ENCODE results near the gene MALRD1. TPM values are rescaled to one million over a fixed set of nuclear protein-coding genes. Genes with fewer than 3 reads are reported as not detected.

MALRD1 gene
- total and polyA plus RNA-seq, 2 donors (not counting 1 experiment from before 2014, with no cell fraction given) = 0.62 to 1.7 TPM

DNA sequence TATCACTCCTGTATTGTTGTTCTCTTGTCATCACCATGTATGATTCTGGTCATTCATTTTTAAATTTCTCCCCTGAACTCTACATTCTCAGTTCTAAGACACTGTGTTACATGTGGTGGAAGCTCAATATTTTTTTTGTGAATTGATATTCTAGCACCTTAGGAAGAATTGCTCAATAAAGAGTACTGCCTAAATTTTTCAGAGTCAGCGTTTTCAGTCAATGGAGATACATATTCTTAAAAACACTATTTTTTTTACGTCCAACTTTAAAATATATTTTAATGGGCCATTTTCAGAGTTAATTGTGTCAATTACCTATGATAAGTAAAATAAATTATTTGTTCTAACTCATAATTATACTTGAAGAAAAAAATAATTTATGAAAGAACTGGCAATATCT lies 557.2 kb downstream of the MALRD1 start:
- Histone ChIP-seq H3K9ac (ENCODE audit: insufficient read depth, low read length) (no peak overlapping the region), H3K9me3 (ENCODE audit: control insufficient read depth, insufficient read depth, low read depth, low read length) (no peaks in the 10 kb centered on the region), H3K27ac (ENCODE audit: insufficient read depth, low read length) (no peak overlapping the region), H3K79me2 (ENCODE audit: control insufficient read depth, insufficient read depth, low read length) (no peaks in the 10 kb centered on the region), H3K36me3 (ENCODE audit: control insufficient read depth, insufficient read depth, low read length) (no peaks in the 10 kb centered on the region), H3K27me3 (ENCODE audit: control insufficient read depth, insufficient read depth, low read length) (no peaks in the 10 kb centered on the region), H4K20me1 (ENCODE audit: control insufficient read depth, extremely low read depth, insufficient read depth, low read length) (no peaks in the 10 kb centered on the region), H3K4me1 (ENCODE audit: control insufficient read depth, extremely low read depth, insufficient read depth, low read length) (no peaks in the 10 kb centered on the region), H3K4me3 (replicated peaks in 1 of 4; ENCODE audit: control extremely low read depth in 1 of 4, insufficient read depth in 1 of 4, low read depth in 3 of 4, low read length in 4 of 4) (no peak overlapping the region), H3K4me2 (ENCODE audit: extremely low read depth, insufficient read depth, low read length) (no peak overlapping the region), H2AFZ (ENCODE audit: low read length) (no peak overlapping the region)
- DNase-seq (ENCODE audit: low read depth in 2 of 2) = no peak
- TF ChIP-seq EZH2 (IDR thresholded peaks at IDR 0.05; ENCODE audit: low read length, missing control alignments) (no peak), CTCF (conservative IDR thresholded peaks at IDR 0.05 in 1 of 2, IDR thresholded peaks at IDR 0.05 in 1 of 2; ENCODE audit: low read depth in 1 of 2, low read length in 2 of 2) (no peak)

DNA sequence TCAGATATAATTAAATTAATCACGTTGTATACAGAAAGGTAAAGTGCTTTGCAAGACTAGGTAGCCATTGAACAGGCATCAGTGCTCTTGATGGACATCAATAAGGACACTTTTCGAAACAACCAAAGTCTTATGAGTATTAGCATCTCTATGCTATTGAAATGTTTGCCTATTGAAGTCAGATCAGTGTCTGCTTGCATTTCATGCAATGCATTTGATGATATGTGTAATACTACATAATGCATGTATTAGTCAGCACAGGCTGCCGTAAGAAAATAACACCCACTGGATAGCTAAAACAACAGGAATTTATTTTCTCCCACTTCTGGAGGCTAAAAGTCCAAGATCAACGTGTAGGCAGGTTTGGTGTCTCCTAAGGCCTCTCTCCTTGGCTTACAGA lies 558.4 kb downstream of the MALRD1 start:
- TF ChIP-seq EZH2 (IDR thresholded peaks at IDR 0.05; ENCODE audit: low read length, missing control alignments) (no peak), CTCF (conservative IDR thresholded peaks at IDR 0.05 in 1 of 2, IDR thresholded peaks at IDR 0.05 in 1 of 2; ENCODE audit: low read depth in 1 of 2, low read length in 2 of 2) (no peak)
- DNase-seq (ENCODE audit: low read depth in 2 of 2) = peak; percentile 2 to 19
- no peak overlapping the region for H2AFZ ChIP-seq (ENCODE audit: low read length)

GRCh38 chr10:19611775-19612174 lies 563.2 kb downstream of the MALRD1 start:
- no peak overlapping the region for H3K4me3 ChIP-seq (replicated peaks in 1 of 4; ENCODE audit: control extremely low read depth in 1 of 4, insufficient read depth in 1 of 4, low read depth in 3 of 4, low read length in 4 of 4)
- H3K4me2 ChIP-seq (ENCODE audit: extremely low read depth, insufficient read depth, low read length) = no peak overlapping the region
- no peaks in the 10 kb centered on the region for H3K4me1 ChIP-seq (ENCODE audit: control insufficient read depth, extremely low read depth, insufficient read depth, low read length)
- H3K27ac ChIP-seq (ENCODE audit: insufficient read depth, low read length) = no peak overlapping the region
- H3K9me3 ChIP-seq (ENCODE audit: control insufficient read depth, insufficient read depth, low read depth, low read length) = no peaks in the 10 kb centered on the region
- TF ChIP-seq CTCF (conservative IDR thresholded peaks at IDR 0.05 in 1 of 2, IDR thresholded peaks at IDR 0.05 in 1 of 2; ENCODE audit: low read depth in 1 of 2, low read length in 2 of 2) (no peak), EZH2 (IDR thresholded peaks at IDR 0.05; ENCODE audit: low read length, missing control alignments) (no peak)
- H3K36me3 ChIP-seq (ENCODE audit: control insufficient read depth, insufficient read depth, low read length) = no peaks in the 10 kb centered on the region
- H3K9ac ChIP-seq (ENCODE audit: insufficient read depth, low read length) = no peak overlapping the region
- no peak for DNase-seq (ENCODE audit: low read depth in 2 of 2)
- no peaks in the 10 kb centered on the region for H4K20me1 ChIP-seq (ENCODE audit: control insufficient read depth, extremely low read depth, insufficient read depth, low read length)
- H2AFZ ChIP-seq (ENCODE audit: low read length) = no peak overlapping the region
- no peaks in the 10 kb centered on the region for H3K27me3 ChIP-seq (ENCODE audit: control insufficient read depth, insufficient read depth, low read length)
- H3K79me2 ChIP-seq (ENCODE audit: control insufficient read depth, insufficient read depth, low read length) = no peaks in the 10 kb centered on the region

More for the DNA sequence above, 558.4 kb downstream of the MALRD1 start:
- Histone ChIP-seq H3K9me3 (ENCODE audit: control insufficient read depth, insufficient read depth, low read depth, low read length) (no peaks in the 10 kb centered on the region), H3K27ac (ENCODE audit: insufficient read depth, low read length) (no peak overlapping the region), H3K4me1 (ENCODE audit: control insufficient read depth, extremely low read depth, insufficient read depth, low read length) (no peaks in the 10 kb centered on the region), H3K79me2 (ENCODE audit: control insufficient read depth, insufficient read depth, low read length) (no peaks in the 10 kb centered on the region), H3K36me3 (ENCODE audit: control insufficient read depth, insufficient read depth, low read length) (no peaks in the 10 kb centered on the region), H4K20me1 (ENCODE audit: control insufficient read depth, extremely low read depth, insufficient read depth, low read length) (no peaks in the 10 kb centered on the region), H3K4me2 (ENCODE audit: extremely low read depth, insufficient read depth, low read length) (no peak overlapping the region), H3K4me3 (replicated peaks in 1 of 4; ENCODE audit: control extremely low read depth in 1 of 4, insufficient read depth in 1 of 4, low read depth in 3 of 4, low read length in 4 of 4) (no peak overlapping the region), H3K9ac (ENCODE audit: insufficient read depth, low read length) (no peak overlapping the region), H3K27me3 (ENCODE audit: control insufficient read depth, insufficient read depth, low read length) (no peaks in the 10 kb centered on the region)

All from fibroblast of lung (primary cell).